ENCODE results near the gene SYT9.
"Not testable (repeated sequence)": the region's sequence is repeated elsewhere in the genome, so short reads cannot be mapped to it uniquely, and the experiment has no call there.

The SYT9 gene

GRCh38 chr11:7275133-7275532 lies 23.4 kb downstream of the SYT9 start:
- no peak for DNase-seq (ENCODE audit: low read depth)

GRCh38 chr11:7278314-7278917 lies 26.7 kb downstream of the SYT9 start:
- DNase-seq (ENCODE audit: low read depth), result no peak

GRCh38 chr11:7279676-7280075 lies 28.0 kb downstream of the SYT9 start:
- no peak for DNase-seq (ENCODE audit: low read depth)

GRCh38 chr11:7281079-7281478 lies 29.4 kb downstream of the SYT9 start:
- peak; percentile 19 for DNase-seq (ENCODE audit: low read depth)

- no peak for DNase-seq (ENCODE audit: low read depth)
Measured at GRCh38 chr11:7281809-7282208, 30.1 kb downstream of the SYT9 start.

GRCh38 chr11:7286178-7286577 lies 34.5 kb downstream of the SYT9 start:
- no peak for DNase-seq (ENCODE audit: low read depth)

- no peak for DNase-seq (ENCODE audit: low read depth)
Measured at GRCh38 chr11:7291100-7291829, 39.6 kb downstream of the SYT9 start.

- DNase-seq (ENCODE audit: low read depth), result no peak
Measured at GRCh38 chr11:7292922-7293321, 41.2 kb downstream of the SYT9 start.

- no peak for DNase-seq (ENCODE audit: low read depth)
Measured at GRCh38 chr11:7299393-7299792, 47.7 kb downstream of the SYT9 start.

- no peak for DNase-seq (ENCODE audit: low read depth)
Measured at GRCh38 chr11:7300281-7300680, 48.6 kb downstream of the SYT9 start.

GRCh38 chr11:7303146-7303545 lies 51.4 kb downstream of the SYT9 start:
- DNase-seq (ENCODE audit: low read depth), result no peak

- no peak for DNase-seq (ENCODE audit: low read depth)
Measured at GRCh38 chr11:7306900-7307299, 55.2 kb downstream of the SYT9 start.

- DNase-seq (ENCODE audit: low read depth), result no peak
Measured at GRCh38 chr11:7307836-7308235, 56.1 kb downstream of the SYT9 start.

- no peak for DNase-seq (ENCODE audit: low read depth)
Measured at GRCh38 chr11:7311903-7312302, 60.2 kb downstream of the SYT9 start.

- no peak for DNase-seq (ENCODE audit: low read depth)
Measured at GRCh38 chr11:7314811-7315604, 63.3 kb downstream of the SYT9 start.

- no peak for DNase-seq (ENCODE audit: low read depth)
Measured at GRCh38 chr11:7319501-7319900, 67.8 kb downstream of the SYT9 start.

- no peak for DNase-seq (ENCODE audit: low read depth)
Measured at GRCh38 chr11:7320306-7320705, 68.6 kb downstream of the SYT9 start.

GRCh38 chr11:7321473-7322450 lies 70.1 kb downstream of the SYT9 start:
- no peak for DNase-seq (ENCODE audit: low read depth)

GRCh38 chr11:7332451-7332850 lies 80.7 kb downstream of the SYT9 start:
- no peak for DNase-seq (ENCODE audit: low read depth)

- DNase-seq (ENCODE audit: low read depth), result no peak
Measured at GRCh38 chr11:7332962-7333361, 81.3 kb downstream of the SYT9 start.

- not testable (repeated sequence) for DNase-seq (ENCODE audit: low read depth)
Measured at GRCh38 chr11:7335442-7335841, 83.7 kb downstream of the SYT9 start.

GRCh38 chr11:7341551-7341950 lies 89.8 kb downstream of the SYT9 start:
- DNase-seq (ENCODE audit: low read depth), result no peak
